Measurements from ENCODE around the gene CREB5. TPM values are rescaled to one million over a fixed set of nuclear protein-coding genes. Genes with fewer than 3 reads are reported as not detected.
A peak's percentile ranks its signal among the peaks of the same experiment; 100 is the strongest.

The CREB5 gene
- total and polyA plus RNA-seq, 9 donors = 0.71 to 15.0 (median 2.7) TPM

DNA sequence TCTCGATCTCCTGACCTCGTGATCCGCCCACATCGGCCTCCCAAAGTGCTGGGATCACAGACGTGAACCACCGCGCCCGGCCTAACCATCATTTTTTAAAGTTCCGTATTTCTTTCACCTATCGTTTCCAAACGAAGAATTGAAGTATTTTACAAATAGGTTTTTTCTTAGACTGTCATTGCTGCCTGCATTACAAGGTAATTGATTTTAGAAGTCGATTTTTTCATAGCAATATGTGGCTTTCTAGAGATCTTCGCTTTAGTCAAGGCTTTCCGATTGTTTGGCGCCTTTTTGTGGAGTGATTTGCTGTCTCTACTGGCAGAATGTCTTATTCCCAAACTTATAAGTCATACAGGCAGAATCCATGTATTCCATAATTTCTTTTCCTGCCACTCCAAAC is 436.6 kb downstream of the CREB5 start:
- intact Hi-C loops (cut with DNase I) = no loop called here
- WGBS, 3 donors = 93 to 95% (median 94%) methylated on average over 15 of the region's 15 CpGs

DNA sequence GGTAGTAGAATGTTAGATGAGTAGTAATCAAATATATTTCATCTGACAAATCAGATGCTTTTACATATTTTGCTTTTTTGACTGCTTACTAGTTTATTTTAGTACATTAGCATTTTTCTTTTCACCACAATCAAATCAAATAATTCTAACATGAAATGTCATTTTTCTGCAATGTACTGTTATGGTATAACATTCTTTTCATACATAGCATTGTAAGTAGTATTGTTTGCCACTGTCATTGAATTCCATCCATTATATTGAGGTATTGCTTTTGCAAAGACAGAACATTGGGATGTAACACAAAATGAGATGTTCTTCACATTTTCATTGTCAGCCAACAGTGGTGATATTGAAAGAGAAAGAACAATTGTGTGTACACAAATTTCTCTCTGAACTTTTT is 438.4 kb downstream of the CREB5 start:
- Histone ChIP-seq H3K27ac (no peak overlapping the region), H3K27me3 (no peaks in the 10 kb centered on the region), H3K4me1 (ENCODE audit: insufficient read depth) (no peaks in the 10 kb centered on the region), H3K4me3 (no peak overlapping the region), H3K9me3 (no peaks in the 10 kb centered on the region), H3K36me3 (no peaks in the 10 kb centered on the region)
- TF ChIP-seq, protein P1, sequence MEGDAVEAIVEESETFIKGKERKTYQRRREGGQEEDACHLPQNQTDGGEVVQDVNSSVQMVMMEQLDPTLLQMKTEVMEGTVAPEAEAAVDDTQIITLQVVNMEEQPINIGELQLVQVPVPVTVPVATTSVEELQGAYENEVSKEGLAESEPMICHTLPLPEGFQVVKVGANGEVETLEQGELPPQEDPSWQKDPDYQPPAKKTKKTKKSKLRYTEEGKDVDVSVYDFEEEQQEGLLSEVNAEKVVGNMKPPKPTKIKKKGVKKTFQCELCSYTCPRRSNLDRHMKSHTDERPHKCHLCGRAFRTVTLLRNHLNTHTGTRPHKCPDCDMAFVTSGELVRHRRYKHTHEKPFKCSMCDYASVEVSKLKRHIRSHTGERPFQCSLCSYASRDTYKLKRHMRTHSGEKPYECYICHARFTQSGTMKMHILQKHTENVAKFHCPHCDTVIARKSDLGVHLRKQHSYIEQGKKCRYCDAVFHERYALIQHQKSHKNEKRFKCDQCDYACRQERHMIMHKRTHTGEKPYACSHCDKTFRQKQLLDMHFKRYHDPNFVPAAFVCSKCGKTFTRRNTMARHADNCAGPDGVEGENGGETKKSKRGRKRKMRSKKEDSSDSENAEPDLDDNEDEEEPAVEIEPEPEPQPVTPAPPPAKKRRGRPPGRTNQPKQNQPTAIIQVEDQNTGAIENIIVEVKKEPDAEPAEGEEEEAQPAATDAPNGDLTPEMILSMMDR (IDR thresholded peaks at IDR 0.05) = no peak
- TF ChIP-seq EP300 (IDR thresholded peaks at IDR 0.05) (no peak), POLR2A (IDR thresholded peaks at IDR 0.05) (no peak)
- no peak for DNase-seq
- intact Hi-C loops (cut with DNase I) = loop anchor here in 3 of 4 donors (5.0 to 10.0 kb wide), 4 partner anchors 458 to 876 kb away; no protein-coding TSS in a partner anchor

More for the DNA sequence above, 436.6 kb downstream of the CREB5 start:
- no peak overlapping the region for H3K27ac ChIP-seq
- TF ChIP-seq POLR2A (IDR thresholded peaks at IDR 0.05) (no peak), EP300 (IDR thresholded peaks at IDR 0.05) (no peak)
- TF ChIP-seq, protein P1 (IDR thresholded peaks at IDR 0.05) = no peak
- DNase-seq = no peak
- H3K27me3 ChIP-seq = no peaks in the 10 kb centered on the region
- no peaks in the 10 kb centered on the region for H3K36me3 ChIP-seq
- no peaks in the 10 kb centered on the region for H3K9me3 ChIP-seq
- no peak overlapping the region for H3K4me3 ChIP-seq
- no peaks in the 10 kb centered on the region for H3K4me1 ChIP-seq (ENCODE audit: insufficient read depth)

DNA sequence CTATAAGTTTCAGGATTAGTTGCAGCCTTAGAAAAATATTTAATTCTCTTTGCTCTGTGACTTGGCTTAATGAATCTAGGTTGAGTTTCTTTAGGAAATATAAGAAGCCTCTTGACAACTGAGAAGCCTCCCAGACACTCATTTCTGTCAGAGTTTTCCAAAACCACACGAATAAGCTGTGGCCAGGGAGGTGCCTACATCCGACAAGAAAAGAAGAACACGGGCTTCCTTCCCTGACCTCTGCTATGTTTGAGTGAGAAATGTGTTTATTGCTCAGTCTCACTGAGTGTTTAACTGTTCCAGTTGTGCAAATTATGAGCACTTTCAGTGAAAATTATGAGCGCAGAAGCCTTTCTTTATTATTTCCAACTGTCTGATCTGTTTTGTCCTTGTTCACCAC is 440.8 kb downstream of the CREB5 start:
- Histone ChIP-seq H3K27ac (no peak overlapping the region), H3K27me3 (no peaks in the 10 kb centered on the region), H3K4me1 (ENCODE audit: insufficient read depth) (no peaks in the 10 kb centered on the region), H3K36me3 (no peaks in the 10 kb centered on the region), H3K9me3 (no peaks in the 10 kb centered on the region), H3K4me3 (no peak overlapping the region)
- 28 to 40% (median 35%) methylated on average over 4 of the region's 4 CpGs for WGBS, 3 donors
- DNase-seq = no peak
- no peak for TF ChIP-seq POLR2A (IDR thresholded peaks at IDR 0.05)
- no peak for TF ChIP-seq EP300 (IDR thresholded peaks at IDR 0.05)
- TF ChIP-seq, protein P1 (IDR thresholded peaks at IDR 0.05) = no peak
- intact Hi-C loops (cut with DNase I) = loop anchor here in 3 of 4 donors (5.0 to 10.0 kb wide), 4 partner anchors 461 to 878 kb away; no protein-coding TSS in a partner anchor

DNA sequence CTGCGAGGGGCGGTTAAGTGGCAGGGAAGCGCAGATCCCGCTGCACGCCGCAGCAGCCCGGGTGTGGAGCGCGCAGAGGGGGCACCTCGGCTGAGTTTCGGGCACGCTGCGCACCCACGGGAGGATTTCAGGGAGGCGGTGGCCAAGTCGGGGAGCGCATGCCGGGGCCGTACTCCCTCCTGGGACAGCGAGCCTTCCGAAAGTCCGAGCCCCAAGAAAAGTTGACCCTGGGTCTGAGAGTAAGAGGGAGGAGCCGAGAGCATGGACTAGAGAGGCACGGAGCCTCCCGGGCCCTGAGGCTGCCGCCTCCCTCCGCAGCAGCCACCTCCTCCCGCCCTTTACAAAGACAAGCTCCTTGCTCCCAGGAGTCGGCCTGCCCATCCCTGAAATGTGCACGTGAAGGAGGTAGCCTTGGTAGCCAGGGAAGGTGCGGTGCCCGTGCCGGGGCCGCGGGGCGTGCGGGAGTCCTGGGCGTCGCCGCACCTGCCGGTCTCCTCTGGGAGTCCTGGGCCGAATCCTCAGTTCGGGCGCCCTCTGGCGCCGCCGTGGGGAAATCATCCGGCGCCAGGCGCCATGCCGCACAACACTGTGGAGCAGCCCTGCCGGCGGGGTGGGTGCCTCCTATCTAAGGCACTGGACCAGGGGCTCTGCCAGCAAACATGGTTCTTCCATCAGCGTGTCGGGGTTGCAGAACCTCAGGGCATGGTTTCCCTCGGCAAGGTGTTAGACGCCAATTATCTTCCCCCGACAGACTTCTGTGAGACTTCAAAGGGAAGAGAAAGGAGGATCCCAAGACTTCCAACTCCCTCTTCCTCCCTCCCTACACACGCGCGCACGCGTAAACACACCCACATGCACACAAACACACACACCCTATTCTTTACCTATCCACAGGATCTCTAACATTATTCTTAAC is 441.8 kb downstream of the CREB5 start:
- Histone ChIP-seq H3K4me3 (peak overlapping the region; percentile 45), H3K27ac (no peak overlapping the region), H3K9me3 (no peaks in the 10 kb centered on the region), H3K36me3 (no peaks in the 10 kb centered on the region), H3K4me1 (ENCODE audit: insufficient read depth) (no peaks in the 10 kb centered on the region), H3K27me3 (no peaks in the 10 kb centered on the region)
- peak; percentile 55 to 84 (median 69) for DNase-seq
- intact Hi-C loops (cut with DNase I) = loop anchor here in 3 of 4 donors (5.0 to 10.0 kb wide), 4 partner anchors 462 to 879 kb away; no protein-coding TSS in a partner anchor
- WGBS, 3 donors = 4 to 8% (median 7%) methylated on average over 61 to 63 of the region's 63 CpGs
- TF ChIP-seq EP300 (IDR thresholded peaks at IDR 0.05) (no peak), POLR2A (IDR thresholded peaks at IDR 0.05) (peak; percentile 10)
- TF ChIP-seq, protein P1 (IDR thresholded peaks at IDR 0.05) = peak; percentile 66 to 87 (median 80)

Data from ovary (tissue), 9 donors.